Measurements from ENCODE around the gene ING5.

The ING5 gene

DNA sequence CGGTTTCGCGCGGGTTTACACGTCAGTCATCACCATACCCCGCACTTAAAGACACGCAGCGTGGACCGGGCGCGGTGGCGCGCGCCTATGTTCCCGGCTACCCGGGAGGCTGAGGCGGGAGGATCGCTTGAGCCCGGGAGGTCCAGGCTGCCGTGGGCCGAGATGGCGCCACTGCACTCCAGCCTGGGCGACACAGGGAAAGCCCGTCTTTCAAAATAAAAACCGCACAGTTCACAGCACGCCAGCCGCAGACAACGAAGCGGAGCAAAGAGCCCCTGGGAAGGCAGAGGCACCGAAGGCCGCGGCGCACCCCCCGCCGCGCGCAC, 15.6 kb upstream of the ING5 start:
- DNase-seq (ENCODE audit: low read depth): no peak
- peak overlapping the region; percentile 99 for H3K4me3 ChIP-seq (ENCODE audit: low read depth, low read length)
- no peak for TF ChIP-seq MAX (IDR thresholded peaks at IDR 0.05; ENCODE audit: low read depth, low read length)
- no peak for TF ChIP-seq POLR2A (IDR thresholded peaks at IDR 0.05; ENCODE audit: extremely low read depth, insufficient read length)
- TF ChIP-seq MYC (IDR thresholded peaks at IDR 0.05; ENCODE audit: low read depth, low read length): no peak
- TF ChIP-seq, protein P1, sequence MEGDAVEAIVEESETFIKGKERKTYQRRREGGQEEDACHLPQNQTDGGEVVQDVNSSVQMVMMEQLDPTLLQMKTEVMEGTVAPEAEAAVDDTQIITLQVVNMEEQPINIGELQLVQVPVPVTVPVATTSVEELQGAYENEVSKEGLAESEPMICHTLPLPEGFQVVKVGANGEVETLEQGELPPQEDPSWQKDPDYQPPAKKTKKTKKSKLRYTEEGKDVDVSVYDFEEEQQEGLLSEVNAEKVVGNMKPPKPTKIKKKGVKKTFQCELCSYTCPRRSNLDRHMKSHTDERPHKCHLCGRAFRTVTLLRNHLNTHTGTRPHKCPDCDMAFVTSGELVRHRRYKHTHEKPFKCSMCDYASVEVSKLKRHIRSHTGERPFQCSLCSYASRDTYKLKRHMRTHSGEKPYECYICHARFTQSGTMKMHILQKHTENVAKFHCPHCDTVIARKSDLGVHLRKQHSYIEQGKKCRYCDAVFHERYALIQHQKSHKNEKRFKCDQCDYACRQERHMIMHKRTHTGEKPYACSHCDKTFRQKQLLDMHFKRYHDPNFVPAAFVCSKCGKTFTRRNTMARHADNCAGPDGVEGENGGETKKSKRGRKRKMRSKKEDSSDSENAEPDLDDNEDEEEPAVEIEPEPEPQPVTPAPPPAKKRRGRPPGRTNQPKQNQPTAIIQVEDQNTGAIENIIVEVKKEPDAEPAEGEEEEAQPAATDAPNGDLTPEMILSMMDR (IDR thresholded peaks at IDR 0.05; ENCODE audit: low read depth, low read length): no peak

DNA sequence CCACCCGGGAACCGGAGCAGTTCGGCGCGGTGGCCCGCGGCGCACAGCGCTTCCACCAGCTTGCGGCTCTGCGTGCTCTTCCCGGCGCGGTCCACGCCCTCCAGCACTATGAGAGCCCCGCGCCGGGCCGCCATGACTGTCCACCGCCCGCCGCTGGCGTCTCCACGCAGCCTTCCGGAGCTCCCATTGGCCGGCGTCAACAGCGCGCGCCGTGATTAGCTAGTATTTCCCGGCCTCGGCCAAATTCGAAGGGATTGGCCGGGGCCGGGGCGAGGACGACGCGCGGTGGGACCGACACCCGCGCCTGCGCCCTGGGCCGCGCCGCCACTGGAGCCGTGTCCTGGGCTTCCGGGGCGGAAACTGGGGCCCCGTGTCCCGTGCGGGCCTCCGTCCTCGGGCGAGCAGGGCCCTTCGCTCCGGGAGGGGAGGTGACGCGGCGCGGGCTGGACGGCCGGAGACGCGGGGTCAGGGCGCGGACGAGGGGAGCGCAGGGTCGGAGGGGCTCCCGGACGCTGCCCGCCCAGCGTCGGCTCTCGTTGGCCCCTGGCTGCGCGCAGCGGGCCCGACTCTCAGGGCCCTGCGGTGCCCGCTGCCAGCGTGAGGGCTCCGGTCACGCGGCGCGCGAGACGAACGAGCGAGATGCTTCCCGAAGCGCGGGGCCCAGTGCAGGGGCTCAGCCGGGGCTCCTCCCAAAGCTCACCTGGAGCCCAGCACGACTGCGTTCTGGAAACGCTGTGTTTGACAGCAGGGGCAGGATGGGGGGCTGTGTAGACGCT, 15.0 kb upstream of the ING5 start, which contains the start of gene DTYMK:
DTYMK (minus strand) TSS at position 166 of the 776 bp plus-strand sequence; CDS start at position 134, 32 bp downstream.
- peak within 1 kb of the TSS; percentile 99 for H3K4me3 ChIP-seq (ENCODE audit: low read depth, low read length)
- TF ChIP-seq MYC (IDR thresholded peaks at IDR 0.05; ENCODE audit: low read depth, low read length) (peak; percentile 33; the same call in 1 of the 2 replicates), POLR2A (IDR thresholded peaks at IDR 0.05; ENCODE audit: extremely low read depth, insufficient read length) (peak; percentile 85), MAX (IDR thresholded peaks at IDR 0.05; ENCODE audit: low read depth, low read length) (peak; percentile 89)
- TF ChIP-seq, protein P1 (IDR thresholded peaks at IDR 0.05; ENCODE audit: low read depth, low read length): no peak
- peak; percentile 98 for DNase-seq (ENCODE audit: low read depth)

GRCh38 chr2:241689306-241689705, 12.5 kb upstream of the ING5 start:
- no peak for TF ChIP-seq POLR2A (IDR thresholded peaks at IDR 0.05; ENCODE audit: extremely low read depth, insufficient read length)
- TF ChIP-seq, protein P1 (IDR thresholded peaks at IDR 0.05; ENCODE audit: low read depth, low read length): no peak
- no peak for TF ChIP-seq MYC (IDR thresholded peaks at IDR 0.05; ENCODE audit: low read depth, low read length)
- TF ChIP-seq MAX (IDR thresholded peaks at IDR 0.05; ENCODE audit: low read depth, low read length): no peak
- peak; percentile 39 for DNase-seq (ENCODE audit: low read depth)
- H3K4me3 ChIP-seq (ENCODE audit: low read depth, low read length): no peak overlapping the region

DNA sequence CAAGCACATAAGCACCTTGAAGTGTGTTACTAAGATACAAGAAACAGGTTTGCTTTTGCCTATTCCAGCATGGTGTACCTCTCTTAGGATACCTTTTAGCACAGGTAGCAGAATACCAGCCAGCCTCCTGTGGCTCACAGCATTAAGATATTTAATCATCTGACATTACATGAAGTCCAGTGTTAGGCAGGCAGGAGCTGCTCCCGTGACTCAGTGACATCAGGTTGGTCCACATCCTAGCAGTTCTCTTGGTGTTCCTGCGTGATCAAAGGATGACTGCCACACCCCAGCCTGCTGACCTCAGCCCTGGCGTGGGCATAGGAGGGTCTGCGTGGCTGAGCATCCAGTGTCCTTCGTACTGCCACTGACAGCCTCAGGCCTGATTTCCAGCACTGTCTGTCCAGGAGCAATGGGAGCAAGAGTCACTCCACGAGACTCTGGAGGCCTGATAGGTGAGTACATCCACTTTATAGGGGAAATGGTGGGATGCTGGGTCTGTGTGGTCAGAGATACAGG, 11.6 kb upstream of the ING5 start:
- no peak for DNase-seq (ENCODE audit: low read depth)
- TF ChIP-seq, protein P1 (IDR thresholded peaks at IDR 0.05; ENCODE audit: low read depth, low read length): no peak
- TF ChIP-seq MAX (IDR thresholded peaks at IDR 0.05; ENCODE audit: low read depth, low read length) (no peak), POLR2A (IDR thresholded peaks at IDR 0.05; ENCODE audit: extremely low read depth, insufficient read length) (no peak)
- H3K4me3 ChIP-seq (ENCODE audit: low read depth, low read length): no peak overlapping the region

DNA sequence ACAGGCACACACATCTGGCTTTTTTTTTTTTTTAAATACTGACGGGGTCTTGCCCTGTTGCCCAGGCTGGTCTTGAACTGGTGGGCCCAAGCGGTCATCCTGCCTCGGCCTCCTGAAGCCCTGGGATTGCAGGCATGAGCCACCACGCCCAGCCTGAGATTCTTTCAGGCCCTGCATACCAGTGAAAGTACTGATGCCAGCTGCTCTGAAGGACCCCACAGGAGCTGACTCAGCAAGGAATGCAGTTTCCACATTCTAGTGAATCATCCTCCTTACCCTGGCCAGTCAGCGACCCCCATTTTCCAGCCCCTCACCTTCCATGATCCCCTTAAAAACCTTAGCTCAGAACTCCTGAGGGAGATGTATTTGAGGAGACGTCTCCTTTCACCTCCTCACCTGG, 9.4 kb upstream of the ING5 start:
- no peak for TF ChIP-seq POLR2A (IDR thresholded peaks at IDR 0.05; ENCODE audit: extremely low read depth, insufficient read length)
- TF ChIP-seq MAX (IDR thresholded peaks at IDR 0.05; ENCODE audit: low read depth, low read length): no peak
- TF ChIP-seq MYC (IDR thresholded peaks at IDR 0.05; ENCODE audit: low read depth, low read length): no peak
- TF ChIP-seq, protein P1 (IDR thresholded peaks at IDR 0.05; ENCODE audit: low read depth, low read length): no peak
- no peak for DNase-seq (ENCODE audit: low read depth)
- no peak overlapping the region for H3K4me3 ChIP-seq (ENCODE audit: low read depth, low read length)

All from NB4 (cell line).